Measurements from ENCODE around the gene ATXN7L1.

ATXN7L1 gene

GRCh38 chr7:105577251-105577650 lies 299.1 kb downstream of the ATXN7L1 start:
- no peak overlapping the region for H3K27ac Mint-ChIP-seq
- no peaks in the 10 kb centered on the region for H3K36me3 Mint-ChIP-seq (ENCODE audit: low read depth)
- no peak for DNase-seq (ENCODE audit: low spot score)

DNA sequence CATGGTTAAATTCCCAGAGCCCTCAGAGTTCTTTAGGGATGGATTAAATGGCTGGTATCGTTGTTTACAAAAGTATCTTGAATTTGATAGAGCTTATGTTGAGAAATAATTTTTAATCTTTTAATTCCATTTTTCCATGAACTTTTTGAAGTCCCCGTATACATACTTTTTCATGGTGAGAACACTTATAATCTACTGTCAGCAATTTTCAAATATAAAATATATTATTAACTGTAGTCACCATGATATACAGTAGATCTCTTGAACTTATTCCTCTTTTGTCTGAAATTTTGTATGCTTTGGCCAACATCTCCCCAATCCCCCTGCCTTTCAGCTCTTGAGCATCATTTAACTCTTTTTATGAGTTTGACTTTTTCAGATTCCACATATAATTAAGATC lies 304.5 kb downstream of the ATXN7L1 start:
- Mint-ChIP-seq H3K4me1 (ENCODE audit: low read depth) (no peaks in the 10 kb centered on the region), H3K9me3 (no peaks in the 10 kb centered on the region), H3K4me3 (no peak overlapping the region), H3K36me3 (ENCODE audit: low read depth) (peaks cover 6% of the 10 kb centered on the region), H3K27me3 (ENCODE audit: low read depth) (no peaks in the 10 kb centered on the region), H3K27ac (no peak overlapping the region)
- DNase-seq (ENCODE audit: low spot score) = no peak

More at GRCh38 chr7:105577251-105577650, 299.1 kb downstream of the ATXN7L1 start:
- H3K4me3 Mint-ChIP-seq = no peak overlapping the region
- no peaks in the 10 kb centered on the region for H3K9me3 Mint-ChIP-seq
- H3K27me3 Mint-ChIP-seq (ENCODE audit: low read depth) = no peaks in the 10 kb centered on the region
- H3K4me1 Mint-ChIP-seq (ENCODE audit: low read depth) = peaks cover 6% of the 10 kb centered on the region

DNA sequence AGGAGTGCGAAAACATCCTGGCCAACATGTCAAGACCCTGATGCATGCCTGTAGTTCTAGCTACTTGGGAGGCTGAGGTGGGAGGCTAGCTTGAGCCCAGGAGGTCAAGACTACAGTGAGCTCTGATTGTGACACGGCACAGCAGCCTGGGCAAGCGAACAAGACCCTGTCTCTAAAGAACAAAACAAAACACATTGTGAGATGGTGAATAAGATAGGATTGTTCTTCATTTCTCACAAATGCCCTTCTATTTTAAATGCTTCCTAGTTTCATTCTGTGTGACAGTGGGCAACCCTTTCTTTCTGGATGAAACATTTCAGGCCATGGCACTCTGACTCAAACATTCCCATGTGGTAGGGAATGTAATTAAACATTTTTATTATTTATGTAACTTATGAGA lies 308.6 kb downstream of the ATXN7L1 start:
- Mint-ChIP-seq H3K9me3 (no peaks in the 10 kb centered on the region), H3K27ac (no peak overlapping the region), H3K4me1 (ENCODE audit: low read depth) (no peaks in the 10 kb centered on the region), H3K36me3 (ENCODE audit: low read depth) (peaks cover 28% of the 10 kb centered on the region), H3K4me3 (no peak overlapping the region), H3K27me3 (ENCODE audit: low read depth) (no peaks in the 10 kb centered on the region)
- DNase-seq (ENCODE audit: low spot score) = no peak

GRCh38 chr7:105567024-105567423 lies 309.4 kb downstream of the ATXN7L1 start:
- Mint-ChIP-seq H3K27ac (no peak overlapping the region), H3K4me1 (ENCODE audit: low read depth) (no peaks in the 10 kb centered on the region), H3K36me3 (ENCODE audit: low read depth) (peaks cover 30% of the 10 kb centered on the region), H3K27me3 (ENCODE audit: low read depth) (no peaks in the 10 kb centered on the region), H3K9me3 (no peaks in the 10 kb centered on the region), H3K4me3 (no peak overlapping the region)
- no peak for DNase-seq (ENCODE audit: low spot score)

DNA sequence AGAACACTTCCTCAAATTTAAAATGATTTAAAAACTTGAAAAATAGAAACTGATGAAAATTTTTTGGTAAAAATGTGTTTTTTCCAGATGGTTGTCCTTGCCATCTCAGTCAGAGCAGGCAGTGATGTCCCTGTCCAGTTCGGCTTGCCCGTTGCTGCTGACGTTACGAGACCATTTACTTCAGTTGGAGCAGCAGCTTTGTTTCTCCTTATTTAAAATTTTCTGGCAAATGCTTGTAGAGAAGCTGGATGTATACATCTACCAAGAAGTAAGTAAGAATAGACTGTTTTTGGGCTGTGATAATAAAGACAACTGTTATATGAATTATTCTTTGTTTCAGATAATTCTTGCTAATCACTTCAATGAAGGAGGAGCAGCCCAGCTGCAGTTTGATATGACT lies 311.2 kb downstream of the ATXN7L1 start:
- H3K4me1 Mint-ChIP-seq (ENCODE audit: low read depth) = no peaks in the 10 kb centered on the region
- no peaks in the 10 kb centered on the region for H3K9me3 Mint-ChIP-seq
- H3K36me3 Mint-ChIP-seq (ENCODE audit: low read depth) = peaks cover 32% of the 10 kb centered on the region
- no peaks in the 10 kb centered on the region for H3K27me3 Mint-ChIP-seq (ENCODE audit: low read depth)
- H3K4me3 Mint-ChIP-seq = no peak overlapping the region
- no peak overlapping the region for H3K27ac Mint-ChIP-seq
- no peak for DNase-seq (ENCODE audit: low spot score)

DNA sequence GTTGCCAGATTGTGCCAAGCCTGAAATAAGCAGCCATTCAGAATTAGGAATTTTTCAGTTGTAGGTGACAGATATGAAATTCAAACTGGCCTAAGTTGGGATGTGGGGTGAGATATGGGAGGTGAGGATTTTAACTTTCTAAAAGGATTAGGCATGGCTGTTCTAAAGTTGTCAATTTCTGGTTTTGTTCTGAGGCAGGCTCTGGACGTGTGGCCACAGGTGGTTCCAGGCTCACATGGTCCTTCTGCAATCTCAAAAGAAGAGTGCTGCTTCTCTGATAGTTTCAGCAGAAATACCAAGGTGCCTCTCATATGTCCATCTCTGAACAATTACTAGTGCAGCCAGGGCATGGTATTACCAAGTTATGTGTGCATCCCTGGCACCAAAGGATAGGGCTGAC lies 316.5 kb downstream of the ATXN7L1 start:
- H3K9me3 Mint-ChIP-seq = no peaks in the 10 kb centered on the region
- no peaks in the 10 kb centered on the region for H3K4me1 Mint-ChIP-seq (ENCODE audit: low read depth)
- H3K27me3 Mint-ChIP-seq (ENCODE audit: low read depth) = no peaks in the 10 kb centered on the region
- DNase-seq (ENCODE audit: low spot score) = no peak
- no peak overlapping the region for H3K27ac Mint-ChIP-seq
- H3K36me3 Mint-ChIP-seq (ENCODE audit: low read depth) = peaks cover 34% of the 10 kb centered on the region
- H3K4me3 Mint-ChIP-seq = no peak overlapping the region

Data from T-helper 2 cell treated with Interferon-gamma antibody and Interleukin-4, amounts not matched to agents 5 μg/mL and 100 μg/mL, for 36 hours (primary cell).